Measurements from ENCODE around the gene FAR2.

GRCh38 chr12:29288031-29288430 lies 139.0 kb downstream of the FAR2 start:
- TF ChIP-seq RAD21 (IDR thresholded peaks at IDR 0.05; ENCODE audit: low read depth) = no peak
- no peak for TF ChIP-seq EGR1 (IDR thresholded peaks at IDR 0.05)
- no peak for TF ChIP-seq CEBPB (IDR thresholded peaks at IDR 0.05)
- no peak for TF ChIP-seq EP300 (IDR thresholded peaks at IDR 0.05; ENCODE audit: borderline replicate concordance)
- no peak for TF ChIP-seq TEAD4 (IDR thresholded peaks at IDR 0.05)
